Gastroesophageal sphincter (tissue), 3 donors: ENCODE measurements around the gene PANX2.

Experiments
- CTCF ChIP-seq, 4 experiments: fragments of 200-600 bp in 2 of 4; fragments of 450-650 bp in 2 of 4; sonication (generic) in 1 of 4; IDR thresholded peaks; one replicate each; pipeline ENCODE4 v1.5.1; 2017 to 2019; ENCODE audit warnings: antibody characterized with exemption in 4 of 4, mild to moderate bottlenecking in 2 of 4, moderate library complexity in 2 of 4
- EP300 ChIP-seq: sonication (generic); formaldehyde crosslinking; IDR thresholded peaks from one replicate; pipeline ENCODE4 v1.6.1; 2017; ENCODE audit warnings: antibody characterized with exemption, mild to moderate bottlenecking
- POLR2A ChIP-seq, 2 donors: fragments of 450-650 bp; IDR thresholded peaks; one replicate each; pipeline ENCODE4 v1.6.1; 2017; ENCODE audit warnings: antibody characterized with exemption in 2 of 2, mild to moderate bottlenecking in 2 of 2, moderate library complexity in 1 of 2
- POLR2AphosphoS5 ChIP-seq: sonication (generic); formaldehyde crosslinking; IDR thresholded peaks from one replicate; pipeline ENCODE4 v1.6.1; 2017; ENCODE audit warnings: antibody characterized with exemption

GRCh38 chr22:50178471-50178864 is 7.9 kb downstream of the PANX2 start:
- TF ChIP-seq POLR2AphosphoS5 = no peak
- no peak for TF ChIP-seq CTCF (IDR thresholded peaks at IDR 0.05)
- TF ChIP-seq POLR2A (IDR thresholded peaks at IDR 0.05) = no peak
- TF ChIP-seq EP300 = no peak
